ENCODE data around the gene NELFB.

NELFB gene

DNA sequence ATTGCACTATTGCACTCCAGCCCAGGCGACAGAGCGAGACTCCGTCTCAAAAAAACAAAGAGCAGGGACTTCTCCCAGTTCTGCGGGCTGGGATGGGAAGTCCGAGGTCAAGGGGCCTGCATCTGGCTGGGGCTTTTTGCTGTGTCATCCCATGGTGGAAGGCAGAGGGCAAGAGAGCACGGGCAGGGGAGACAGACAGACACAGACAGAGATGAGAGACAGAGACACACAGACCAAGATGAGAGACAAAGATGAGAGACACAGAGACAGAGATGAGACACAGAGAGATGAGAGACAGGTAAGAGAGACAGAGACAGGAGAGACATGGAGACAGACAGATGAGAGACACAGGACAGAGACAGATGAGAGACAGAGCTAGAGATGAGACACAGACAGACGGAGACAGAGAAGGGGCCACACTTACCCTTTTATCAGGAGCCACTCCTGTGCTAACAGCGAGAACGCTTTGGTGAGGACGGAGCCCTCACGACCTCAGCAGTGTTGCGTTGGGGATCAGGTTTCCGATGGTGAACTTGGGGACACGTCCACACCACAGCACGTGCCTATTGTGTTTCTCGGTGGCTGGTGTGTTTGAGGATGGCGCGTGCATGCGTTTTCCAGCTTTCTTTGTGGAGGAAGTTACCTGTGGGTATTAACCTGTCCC, 13.5 kb downstream of the NELFB start:
- no peak for DNase-seq (ENCODE audit: low spot score)

DNA sequence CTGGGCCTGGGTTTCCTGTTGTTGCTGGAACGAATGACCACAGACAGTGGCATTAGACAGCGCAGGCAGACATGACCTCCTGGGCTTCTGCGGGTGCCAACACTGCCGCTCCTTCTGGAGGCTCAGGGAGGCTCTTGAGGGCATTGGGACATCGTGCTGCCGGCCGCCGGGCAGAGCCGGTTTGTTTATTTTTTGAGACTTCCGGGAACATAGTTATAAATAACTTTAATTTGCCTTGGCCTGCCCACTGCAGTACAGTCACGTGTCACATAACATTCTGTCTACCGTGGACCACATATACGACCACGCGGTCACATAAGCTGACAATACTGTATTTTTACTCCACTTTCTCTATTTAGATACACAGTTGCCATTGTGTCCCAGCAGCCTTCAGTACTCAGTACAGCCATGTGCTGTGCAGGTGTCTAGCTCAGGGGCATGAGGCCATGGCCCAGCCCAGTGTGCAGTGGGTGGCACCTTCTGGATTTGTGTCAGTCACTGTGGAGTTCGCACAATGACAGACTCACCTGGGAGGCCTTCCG, 14.2 kb downstream of the NELFB start:
- DNase-seq (ENCODE audit: low spot score): no peak

DNA sequence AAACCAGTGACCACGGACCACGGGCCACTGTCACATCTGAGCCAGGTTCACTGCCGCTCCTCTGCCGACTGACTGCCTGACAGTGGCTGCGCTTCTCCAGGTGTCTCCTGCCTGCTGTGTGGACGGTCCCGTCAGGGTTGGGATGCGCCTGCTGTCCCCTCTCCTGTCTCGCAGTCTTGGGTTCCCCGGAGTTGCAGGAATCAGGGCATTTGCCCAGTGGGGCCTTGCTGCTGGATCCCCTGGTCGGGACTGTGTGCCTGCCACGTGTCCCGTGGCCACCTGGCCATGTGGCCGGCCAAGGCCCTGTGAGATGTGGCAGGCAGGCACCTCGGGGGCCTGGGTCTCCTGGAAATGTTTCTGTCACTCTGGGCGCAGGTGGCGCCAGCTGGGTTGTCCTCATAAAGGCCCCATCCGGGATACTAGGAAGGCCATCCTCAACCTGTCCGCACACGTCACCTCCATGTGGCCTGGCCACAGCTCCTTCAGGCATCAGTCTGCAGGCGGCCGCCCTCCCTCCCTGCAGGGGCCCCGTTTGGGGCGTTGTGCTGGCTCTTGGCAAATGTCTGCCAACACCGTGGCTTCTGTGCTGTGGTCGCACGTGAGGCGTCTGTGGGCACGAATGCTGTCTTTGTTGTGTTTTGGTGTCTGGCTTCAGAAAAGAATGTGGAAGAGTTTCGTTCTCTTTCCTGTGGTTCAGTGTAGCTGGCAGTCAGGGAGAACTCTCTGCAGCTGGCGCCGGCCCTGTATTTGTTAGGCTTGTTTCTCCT, 16.0 kb downstream of the NELFB start:
- DNase-seq (ENCODE audit: low spot score): no peak

DNA sequence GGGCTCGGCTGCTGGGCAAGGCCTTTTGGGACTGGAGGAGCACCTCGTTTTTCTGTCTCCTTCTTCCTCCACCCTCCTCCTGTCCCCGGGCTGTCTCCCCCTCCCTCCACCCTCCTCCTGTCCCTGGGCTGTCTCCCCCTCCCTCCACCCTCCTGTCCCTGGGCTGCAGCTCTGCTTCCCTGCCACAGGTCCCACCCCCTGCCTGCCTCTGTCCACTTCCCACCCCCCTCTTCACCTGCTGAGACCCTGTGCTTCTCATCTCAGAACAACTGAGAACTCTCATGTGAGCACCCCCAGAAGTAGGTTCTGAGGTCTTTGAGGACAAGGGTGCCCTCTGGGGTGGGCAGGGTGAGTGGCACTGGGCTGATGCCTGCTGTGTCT, 16.6 kb downstream of the NELFB start:
- no peak for DNase-seq (ENCODE audit: low spot score)

DNA sequence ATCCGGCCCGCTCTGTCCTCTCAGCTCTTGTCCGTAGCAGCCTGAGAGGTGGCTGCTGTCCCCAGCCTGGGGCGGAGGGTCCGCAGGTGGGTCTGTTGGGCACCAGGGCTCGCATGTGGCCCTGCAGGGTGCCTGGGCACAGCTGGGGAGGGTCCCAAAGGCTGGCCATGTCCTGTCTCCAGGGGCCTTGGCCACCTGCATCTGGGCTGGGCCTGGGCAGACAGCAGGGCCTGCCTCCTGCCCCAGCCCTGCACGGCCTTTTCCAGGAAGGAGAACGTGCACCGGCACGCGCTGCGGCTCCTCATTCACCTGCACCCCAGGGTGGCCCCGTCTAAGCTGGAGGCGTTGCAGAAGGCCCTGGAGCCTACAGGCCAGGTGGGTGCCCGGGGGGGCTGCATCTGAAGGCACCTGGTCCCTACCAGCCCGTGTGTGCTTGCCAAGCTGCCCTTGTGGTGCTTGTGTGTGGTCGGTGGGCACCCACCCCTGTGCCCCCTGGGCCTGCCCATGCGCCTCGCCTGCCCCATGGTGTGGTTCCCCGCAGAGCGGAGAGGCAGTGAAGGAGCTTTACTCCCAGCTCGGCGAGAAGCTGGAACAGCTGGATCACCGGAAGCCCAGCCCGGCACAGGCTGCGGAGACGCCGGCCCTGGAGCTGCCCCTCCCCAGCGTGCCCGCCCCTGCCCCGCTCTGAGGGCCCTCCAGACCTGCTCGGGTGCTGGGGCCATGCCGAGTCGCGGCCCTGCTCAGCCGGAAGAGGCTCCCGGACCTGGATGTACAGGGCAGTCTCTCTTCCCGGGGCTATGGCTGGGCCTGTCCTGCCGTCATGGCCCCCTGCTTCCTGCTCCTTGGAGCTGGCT, 17.3 kb downstream of the NELFB start:
- DNase-seq (ENCODE audit: low spot score): no peak

DNA sequence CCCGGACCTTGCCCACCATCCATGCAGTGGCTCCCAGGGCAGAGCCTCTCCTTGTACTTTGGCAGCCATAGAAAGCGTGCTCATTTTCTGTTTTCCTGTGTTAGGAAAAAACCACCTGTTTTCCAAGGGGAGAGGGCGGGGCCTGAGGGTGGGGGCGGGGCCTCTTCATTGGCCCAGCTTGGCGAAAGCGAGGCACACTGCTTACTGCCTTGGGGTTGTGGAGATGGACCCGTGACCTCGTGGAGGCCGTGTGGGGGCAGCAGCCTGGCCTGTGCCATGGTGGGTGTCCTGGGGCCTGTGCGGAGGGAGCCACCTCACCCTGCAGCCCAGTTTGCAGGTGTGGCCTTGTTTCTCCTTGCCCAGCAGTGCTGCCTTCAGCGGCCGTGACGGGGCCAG, 18.0 kb downstream of the NELFB start:
- DNase-seq (ENCODE audit: low spot score): no peak

DNA sequence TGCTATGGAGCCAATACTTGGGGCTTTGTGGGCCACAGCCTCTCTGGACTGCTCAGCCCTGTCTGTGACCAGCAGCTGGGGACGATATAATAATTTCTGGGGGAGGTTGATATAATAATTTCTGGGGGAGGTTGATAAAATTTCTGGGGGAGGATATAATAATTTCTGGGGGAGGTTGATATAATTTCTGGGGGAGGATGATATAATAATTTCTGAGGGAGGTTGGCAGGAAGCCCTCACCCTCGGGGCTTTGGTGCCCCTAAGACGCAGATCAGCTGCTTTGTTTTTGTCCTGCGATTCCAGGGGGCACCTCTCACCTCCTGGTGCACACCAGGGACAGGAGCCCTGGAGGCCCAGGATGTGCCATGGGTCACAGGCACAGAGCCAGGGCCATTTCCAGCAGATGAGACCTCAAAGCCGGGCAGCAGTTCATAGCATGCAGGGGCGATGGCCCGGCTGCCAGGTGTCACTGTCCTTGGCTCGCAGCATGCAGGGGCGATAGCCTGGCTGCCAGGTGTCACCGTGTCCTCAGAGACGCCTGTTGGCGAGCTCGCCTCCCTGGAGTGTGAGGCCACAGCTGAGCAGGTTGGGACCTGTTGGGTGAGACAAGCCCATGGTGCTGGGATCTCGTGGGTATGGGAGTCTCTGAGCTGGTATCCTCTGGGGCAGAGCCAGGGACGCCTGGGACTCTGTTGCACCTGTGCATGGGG, 18.6 kb downstream of the NELFB start:
- DNase-seq (ENCODE audit: low spot score): no peak

DNA sequence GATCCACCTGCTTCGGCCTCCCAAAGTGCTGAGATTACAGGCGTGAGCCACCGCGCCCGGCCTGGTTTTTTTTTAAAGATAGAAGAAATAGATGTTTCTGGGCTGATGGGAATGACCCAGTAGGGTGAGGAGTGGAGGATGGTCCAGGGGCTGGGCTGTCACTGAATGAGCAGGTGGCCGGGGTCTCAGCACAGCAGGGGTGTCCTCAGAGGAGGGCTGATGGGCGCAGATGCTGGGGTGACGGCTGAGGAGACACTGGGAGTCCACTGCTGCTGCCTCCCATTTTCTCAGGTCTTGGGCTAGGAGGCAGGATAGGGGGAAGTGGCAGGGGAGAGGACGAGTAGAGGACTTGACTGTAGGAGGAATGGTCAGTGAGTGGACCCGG, 20.1 kb downstream of the NELFB start:
- DNase-seq (ENCODE audit: low spot score): no peak

DNA sequence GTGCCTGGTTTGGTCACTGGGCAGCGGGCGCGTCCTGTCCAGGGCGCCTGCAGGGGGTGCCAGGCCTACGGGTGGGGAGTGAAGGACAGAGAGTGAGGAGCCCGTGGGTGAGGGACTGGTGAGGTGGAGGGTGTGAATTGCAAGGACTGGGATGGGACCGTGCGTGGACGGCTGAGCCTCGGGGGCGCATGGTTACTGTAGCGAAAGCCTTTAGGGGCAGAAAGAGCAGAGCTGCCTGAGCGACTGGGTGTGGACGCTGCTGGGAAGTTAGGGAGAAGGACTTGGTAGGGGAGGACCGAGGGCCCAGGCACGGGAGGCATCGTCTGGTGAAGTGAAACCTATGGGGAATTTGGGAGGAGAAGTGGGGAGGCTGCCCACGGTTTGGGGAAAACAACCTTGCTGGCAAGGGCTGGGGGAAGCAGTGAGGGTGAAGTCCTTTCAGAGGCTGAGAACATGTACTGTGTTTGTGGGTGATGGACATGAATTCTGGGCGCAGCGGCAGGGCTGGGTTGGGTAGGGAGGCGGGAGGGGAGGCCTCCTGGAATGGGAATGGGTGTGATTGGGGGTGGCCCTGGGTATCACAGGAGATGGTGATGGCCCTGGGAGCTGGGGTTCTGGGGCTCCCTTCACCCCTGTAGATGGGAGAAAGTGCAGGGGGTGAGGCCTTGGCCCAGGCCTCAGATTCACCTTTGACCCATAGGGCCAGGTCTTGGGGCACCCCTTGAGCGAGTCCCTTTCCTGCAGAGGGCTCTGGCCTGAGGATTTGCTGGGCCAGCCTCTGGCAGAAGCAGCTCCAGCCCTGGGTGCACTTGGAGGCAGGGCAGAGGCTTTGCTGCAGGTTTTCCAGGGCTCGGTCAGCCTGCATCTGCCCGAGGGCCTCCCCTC, 20.7 kb downstream of the NELFB start:
- no peak for DNase-seq (ENCODE audit: low spot score)

DNA sequence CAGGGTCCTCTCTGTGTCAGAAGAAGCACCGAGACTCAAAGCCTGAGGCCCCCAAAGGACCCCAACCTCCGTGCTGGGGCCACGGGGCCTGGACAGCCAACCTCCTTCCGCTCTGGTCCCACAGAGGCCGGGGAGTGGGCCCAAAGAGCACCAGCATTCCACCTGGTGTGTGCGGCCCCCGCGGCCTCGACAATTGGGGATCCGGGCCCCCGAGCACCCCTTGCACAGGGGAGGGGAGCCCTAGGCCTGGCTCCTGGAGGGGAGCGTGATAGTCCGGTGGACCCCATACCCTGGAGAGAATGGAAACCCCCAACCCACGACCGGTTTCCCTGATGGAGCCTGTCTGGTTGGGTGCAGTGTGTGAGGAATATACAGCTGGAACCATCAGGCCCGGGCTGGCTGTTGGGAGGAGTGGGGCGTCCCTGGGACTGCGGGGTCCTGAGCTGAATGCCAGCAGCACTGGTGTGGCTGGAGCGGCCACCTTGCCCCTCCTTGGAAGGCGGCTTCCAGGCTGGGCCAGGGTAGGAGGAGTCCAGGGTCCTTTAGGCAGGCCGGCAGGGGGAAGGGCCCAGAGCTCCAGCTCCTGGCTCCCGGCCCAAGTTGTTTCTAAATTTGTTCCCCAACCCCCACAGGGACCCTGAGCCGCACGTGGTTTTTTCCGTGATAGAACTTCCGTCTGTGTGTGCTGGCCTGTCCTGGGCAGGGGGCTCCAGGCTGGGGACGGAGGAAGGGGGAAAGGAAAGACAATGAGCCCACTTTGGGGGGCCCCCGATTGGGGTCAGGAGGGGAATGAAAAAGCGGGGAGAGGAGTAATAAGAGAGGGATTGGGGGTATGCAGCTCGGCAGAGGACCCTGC, 21.6 kb downstream of the NELFB start:
- no peak for DNase-seq (ENCODE audit: low spot score)

DNA sequence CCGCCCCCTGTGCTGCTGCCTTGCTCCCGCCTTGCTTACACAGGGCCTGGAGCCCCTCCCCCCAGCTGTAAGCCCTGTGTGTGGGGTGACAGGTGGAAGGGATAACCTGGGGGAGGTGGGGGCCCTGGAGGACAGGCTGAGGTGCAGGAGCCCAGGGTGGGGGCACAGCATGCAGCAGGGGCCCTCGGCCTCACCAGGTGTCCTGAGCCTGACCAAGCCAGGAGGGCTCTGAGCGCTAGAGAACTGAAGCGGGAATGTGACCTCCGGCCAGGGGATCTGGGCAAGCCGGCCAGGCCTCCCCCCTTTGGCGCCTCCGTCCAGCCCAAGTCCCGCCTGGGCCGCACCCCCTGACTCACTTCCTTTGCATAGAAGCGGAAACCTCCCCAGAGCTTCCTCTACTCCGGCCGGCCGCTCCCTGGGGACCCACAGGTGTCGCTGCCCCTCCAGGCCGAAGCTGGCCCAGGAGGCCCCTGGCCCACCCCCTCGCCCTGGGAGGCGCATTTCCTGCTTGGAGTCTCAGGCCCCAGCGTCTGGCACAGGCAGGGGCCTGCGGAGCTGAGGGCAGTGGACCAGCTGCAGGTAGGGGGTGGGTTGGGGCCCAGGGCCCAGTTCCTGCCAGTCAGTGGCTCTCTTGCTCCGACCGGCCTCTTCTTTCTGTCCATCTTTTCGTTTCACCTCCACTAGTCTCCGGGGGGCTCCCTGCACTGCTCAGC, 22.4 kb downstream of the NELFB start, which contains the start of gene TOR4A:
Gene TOR4A (plus strand): TSS at position 398 of the 713 bp plus-strand sequence. CDS start 964 bp downstream, outside the sequence.
- peak; percentile 56 for DNase-seq (ENCODE audit: low spot score)

DNA sequence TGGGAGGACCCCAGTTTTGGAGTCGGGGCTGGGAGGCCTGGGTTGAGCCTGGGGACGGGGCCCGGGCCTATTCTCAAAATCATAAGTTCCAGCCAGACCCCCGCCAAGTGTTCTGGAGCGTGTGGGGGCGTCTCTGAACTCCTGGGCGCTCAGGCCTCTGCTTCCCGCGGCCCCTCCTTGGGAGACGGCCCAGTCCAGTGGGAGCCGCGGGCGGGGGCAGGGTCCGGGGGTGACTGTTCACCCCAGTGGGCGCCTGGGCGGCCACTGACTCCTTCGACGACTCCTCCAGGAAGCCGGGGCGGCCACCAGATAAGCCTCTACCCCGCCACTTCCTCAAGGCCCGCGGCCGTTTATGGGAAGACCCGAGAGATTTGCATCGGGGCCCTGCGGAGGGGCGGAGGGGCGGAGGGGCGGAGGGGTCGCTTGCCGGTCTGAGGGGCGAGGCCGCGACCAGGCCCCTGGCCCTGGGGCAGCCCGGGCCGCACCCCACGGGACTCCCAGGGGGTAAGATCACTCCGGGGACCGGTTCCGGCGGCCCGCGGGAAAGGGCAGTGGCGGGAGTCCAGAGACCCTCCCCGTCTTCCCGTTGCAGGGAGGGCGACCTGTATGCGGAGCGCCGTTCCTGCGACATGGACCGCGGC, 23.1 kb downstream of the NELFB start:
- no peak for DNase-seq (ENCODE audit: low spot score)

DNA sequence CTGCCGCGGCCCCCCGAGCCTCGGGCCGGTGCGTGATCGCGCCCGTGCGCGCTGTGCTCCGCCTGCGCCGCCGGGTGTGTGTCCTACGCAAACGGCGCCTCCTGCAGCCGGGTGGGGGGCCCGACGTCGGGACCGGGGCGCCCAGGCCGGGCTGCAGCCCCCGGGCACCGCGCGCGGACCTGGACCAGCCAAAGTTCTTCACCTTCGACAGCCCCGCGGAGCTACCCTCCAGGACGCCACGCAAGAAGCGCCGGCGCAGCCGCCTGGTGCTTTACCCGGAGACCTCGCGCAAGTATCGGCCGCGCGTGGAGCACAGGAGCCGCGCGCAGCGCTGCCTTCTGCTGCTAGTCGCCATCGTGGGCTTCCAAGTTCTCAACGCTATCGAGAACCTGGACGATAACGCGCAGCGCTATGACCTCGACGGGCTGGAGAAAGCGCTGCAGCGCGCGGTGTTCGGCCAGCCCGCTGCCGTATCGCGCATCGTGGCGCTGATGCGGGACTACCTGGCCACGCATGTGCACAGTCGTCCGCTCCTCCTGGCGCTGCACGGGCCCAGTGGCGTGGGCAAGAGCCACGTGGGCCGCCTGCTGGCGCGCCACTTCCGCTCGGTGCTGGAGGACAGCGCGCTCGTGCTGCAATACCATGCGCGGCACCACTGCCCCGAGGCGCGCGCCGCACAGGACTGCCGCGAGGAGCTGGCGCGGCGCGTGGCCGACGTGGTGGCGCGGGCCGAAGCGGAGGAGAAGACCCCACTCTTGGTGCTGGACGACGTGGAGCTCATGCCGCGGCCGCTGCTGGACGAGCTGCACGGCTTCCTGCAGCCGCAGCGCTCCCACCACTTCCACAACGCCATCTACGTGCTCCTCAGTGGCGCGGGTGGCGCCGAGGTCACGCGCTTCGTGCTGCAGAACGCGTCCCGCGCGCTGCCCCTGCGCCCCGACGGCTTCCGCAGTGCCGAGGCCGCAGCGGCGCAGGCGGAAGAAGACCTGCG, 23.9 kb downstream of the NELFB start:
- no peak for DNase-seq (ENCODE audit: low spot score)

DNA sequence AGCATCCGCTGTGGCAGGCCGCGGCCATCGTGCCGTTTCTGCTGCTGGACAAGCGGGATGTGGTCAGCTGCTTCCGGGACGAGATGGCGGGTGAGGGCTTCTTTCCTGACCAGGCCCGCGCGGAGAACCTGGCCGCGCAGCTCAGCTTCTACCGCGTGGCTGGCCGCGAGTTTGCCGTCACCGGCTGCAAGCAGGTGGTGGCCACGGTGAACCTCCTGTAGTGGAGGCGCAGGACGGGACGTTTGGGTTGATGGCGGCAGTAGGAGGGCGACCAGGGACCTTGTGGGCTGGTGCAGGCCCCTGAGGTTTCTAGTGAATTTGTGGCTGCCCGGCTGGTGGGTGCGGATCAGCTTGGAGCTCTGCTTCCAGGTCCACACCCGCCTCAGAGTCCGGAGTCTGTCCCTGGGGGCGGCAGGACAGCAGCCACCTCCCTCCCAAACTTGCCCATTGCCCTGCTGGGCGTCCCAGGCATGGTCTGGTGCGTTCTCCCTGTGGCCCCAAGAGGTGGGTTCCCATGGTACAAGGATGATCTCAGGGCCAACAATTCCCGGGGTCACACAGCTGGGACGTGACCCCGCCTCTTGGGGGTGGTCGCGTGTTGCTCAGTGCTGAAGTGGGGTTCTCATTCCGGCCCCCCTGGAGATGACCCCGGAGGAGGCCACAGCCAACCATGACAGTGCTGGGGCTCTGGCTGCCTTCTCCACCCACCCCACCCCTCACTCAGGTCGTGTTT, 24.8 kb downstream of the NELFB start:
- no peak for DNase-seq (ENCODE audit: low spot score)

DNA sequence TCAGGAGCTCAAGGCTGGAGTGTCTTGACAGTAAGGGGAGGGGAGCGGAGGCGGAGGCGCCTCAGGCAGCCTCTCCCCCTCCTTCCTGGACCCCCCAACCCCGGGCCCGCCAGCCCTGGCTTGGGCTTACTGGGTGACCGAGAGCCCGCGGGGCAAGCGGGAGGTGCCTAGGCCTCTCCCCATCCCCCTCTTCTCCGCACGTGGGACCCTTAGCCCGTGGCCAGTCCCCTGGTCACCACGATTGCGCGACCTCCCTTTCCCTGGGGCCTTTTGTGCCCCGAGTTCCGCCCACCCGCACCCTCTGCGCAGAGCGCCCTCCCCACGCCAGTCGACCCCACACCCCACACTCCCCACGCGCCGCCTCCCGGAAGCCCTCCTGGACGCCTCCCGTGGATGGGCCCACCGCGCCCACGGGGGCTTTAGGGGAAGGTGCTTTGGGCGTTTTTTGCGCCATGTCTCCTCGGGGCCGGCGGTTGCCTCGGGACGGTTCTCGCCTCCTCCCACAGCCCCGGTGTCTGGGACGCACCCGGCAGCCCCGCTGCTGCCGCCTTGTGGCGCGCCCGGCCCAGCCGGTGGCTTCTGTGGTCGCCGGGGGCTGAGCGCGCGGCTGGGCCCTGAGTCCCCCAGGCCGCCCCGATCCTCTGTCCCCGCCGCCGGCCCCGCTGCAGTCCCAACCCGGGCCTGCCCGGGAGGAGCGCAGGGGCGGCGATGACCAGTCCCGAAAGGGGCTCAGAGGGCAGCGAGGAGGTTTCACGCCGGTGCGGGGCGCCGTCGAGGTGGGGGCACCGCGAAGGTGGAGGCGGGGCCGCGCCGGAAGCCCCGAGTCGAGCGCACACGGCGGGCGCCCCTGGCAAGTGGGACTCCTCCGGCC, 25.6 kb downstream of the NELFB start:
- no peak for DNase-seq (ENCODE audit: low spot score)

All from Ammon's horn (tissue), 1 donor.